ENCODE data around the gene MINDY4. TPM values are rescaled to one million over a fixed set of nuclear protein-coding genes. Genes with fewer than 3 reads are reported as not detected.

MINDY4 gene
- total RNA-seq, 3 donors from 2014 or later (not counting 1 experiment from before 2014, with no cell fraction given): 1.1 to 1.7 (median 1.1) TPM

DNA sequence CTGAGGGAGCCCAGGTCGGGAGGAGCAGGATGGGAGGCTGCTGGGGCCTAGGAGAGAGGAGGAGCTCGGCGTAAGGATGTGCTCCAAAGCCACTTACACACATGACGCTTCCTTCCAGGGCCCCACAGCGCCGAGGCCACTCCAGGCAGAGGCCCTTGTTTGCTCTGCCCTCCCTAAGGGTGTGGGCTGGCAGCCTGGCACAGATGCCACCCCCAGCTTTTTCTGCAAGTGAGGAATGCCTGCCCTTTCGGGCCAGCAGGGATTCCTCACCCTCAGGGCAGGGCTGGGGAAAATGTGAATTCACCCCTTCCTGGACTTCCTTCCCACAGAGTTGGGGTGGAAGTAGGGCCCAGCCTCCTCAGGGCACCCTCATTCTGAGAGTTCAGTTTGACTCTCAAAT, 134.8 kb downstream of the MINDY4 start:
- H3K4me3 ChIP-seq (ENCODE audit: low read length): no peak overlapping the region
- no peaks in the 10 kb centered on the region for H3K4me1 Mint-ChIP-seq
- no peak overlapping the region for H3K27ac Mint-ChIP-seq
- H3K27me3 Mint-ChIP-seq (ENCODE audit: low read depth in 2 of 2): peaks cover 0 to 5% of the 10 kb centered on the region in 2 donors
- no peaks in the 10 kb centered on the region for H3K36me3 Mint-ChIP-seq
- 84% methylated on average over 7 of the region's 7 CpGs for WGBS (ENCODE audit: insufficient coverage)
- ATAC-seq (no peak), DNase-seq (no peak)
- no peaks in the 10 kb centered on the region for H3K4me1 ChIP-seq (ENCODE audit: control insufficient read depth, insufficient read depth, low read length)
- TF ChIP-seq, protein P1, sequence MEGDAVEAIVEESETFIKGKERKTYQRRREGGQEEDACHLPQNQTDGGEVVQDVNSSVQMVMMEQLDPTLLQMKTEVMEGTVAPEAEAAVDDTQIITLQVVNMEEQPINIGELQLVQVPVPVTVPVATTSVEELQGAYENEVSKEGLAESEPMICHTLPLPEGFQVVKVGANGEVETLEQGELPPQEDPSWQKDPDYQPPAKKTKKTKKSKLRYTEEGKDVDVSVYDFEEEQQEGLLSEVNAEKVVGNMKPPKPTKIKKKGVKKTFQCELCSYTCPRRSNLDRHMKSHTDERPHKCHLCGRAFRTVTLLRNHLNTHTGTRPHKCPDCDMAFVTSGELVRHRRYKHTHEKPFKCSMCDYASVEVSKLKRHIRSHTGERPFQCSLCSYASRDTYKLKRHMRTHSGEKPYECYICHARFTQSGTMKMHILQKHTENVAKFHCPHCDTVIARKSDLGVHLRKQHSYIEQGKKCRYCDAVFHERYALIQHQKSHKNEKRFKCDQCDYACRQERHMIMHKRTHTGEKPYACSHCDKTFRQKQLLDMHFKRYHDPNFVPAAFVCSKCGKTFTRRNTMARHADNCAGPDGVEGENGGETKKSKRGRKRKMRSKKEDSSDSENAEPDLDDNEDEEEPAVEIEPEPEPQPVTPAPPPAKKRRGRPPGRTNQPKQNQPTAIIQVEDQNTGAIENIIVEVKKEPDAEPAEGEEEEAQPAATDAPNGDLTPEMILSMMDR (IDR thresholded peaks at IDR 0.05): no peak
- no peaks in the 10 kb centered on the region for H3K36me3 ChIP-seq (ENCODE audit: control insufficient read depth, insufficient read depth, low read length)
- intact Hi-C loops (cut with micrococcal nuclease): no loop called here
- H3K9me3 Mint-ChIP-seq: no peaks in the 10 kb centered on the region
- no peaks in the 10 kb centered on the region for H3K9me3 ChIP-seq (ENCODE audit: control insufficient read depth, insufficient read depth, low read length)
- no peaks in the 10 kb centered on the region for H3K27me3 ChIP-seq (ENCODE audit: control insufficient read depth, insufficient read depth, low read length)
- H3K4me3 Mint-ChIP-seq: no peak overlapping the region
- H3K27ac ChIP-seq (ENCODE audit: low read length): no peak overlapping the region

DNA sequence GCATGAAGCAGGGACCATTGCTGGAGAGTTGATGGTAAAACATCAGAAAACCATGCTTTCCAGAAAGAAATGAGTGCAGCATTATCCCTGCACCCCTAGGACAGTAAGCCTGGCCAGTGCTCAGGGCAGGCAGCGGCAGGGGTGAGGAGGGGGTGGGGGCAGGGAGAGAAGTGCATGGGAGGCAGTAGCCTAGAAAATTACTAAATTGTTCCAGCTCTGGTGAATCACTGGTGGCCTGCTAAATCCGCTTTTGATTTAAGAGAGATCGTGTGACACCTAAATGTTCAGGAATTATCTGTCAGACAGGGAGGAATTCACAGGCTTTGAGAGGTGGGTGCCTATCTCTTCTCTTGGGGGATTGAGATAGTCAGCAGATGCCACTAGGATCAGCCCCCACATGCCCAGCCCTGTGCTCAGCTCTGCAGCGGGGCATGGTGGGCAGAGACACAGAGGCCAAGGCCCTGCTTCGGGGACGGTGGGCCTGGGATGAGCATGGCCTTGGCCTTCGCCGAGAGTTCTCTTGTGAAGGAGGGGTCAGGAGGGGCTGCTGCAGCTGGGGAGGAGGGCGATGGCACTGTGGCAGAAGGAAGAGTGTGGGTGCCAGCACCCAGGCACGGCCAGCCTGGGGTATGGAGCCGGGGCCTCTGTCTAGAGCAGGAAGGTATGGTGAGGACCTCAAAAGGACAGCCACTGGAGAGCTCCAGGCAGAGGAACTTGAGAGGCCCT, 135.5 kb downstream of the MINDY4 start:
- no peak overlapping the region for H3K27ac ChIP-seq (ENCODE audit: low read length)
- intact Hi-C loops (cut with micrococcal nuclease): no loop called here
- H3K4me1 ChIP-seq (ENCODE audit: control insufficient read depth, insufficient read depth, low read length): no peaks in the 10 kb centered on the region
- no peaks in the 10 kb centered on the region for H3K27me3 ChIP-seq (ENCODE audit: control insufficient read depth, insufficient read depth, low read length)
- no peaks in the 10 kb centered on the region for H3K9me3 ChIP-seq (ENCODE audit: control insufficient read depth, insufficient read depth, low read length)
- H3K27ac Mint-ChIP-seq: no peak overlapping the region
- H3K27me3 Mint-ChIP-seq (ENCODE audit: low read depth in 2 of 2): peaks cover 0 to 5% of the 10 kb centered on the region in 2 donors
- H3K4me3 ChIP-seq (ENCODE audit: low read length): no peak overlapping the region
- no peak for DNase-seq
- H3K4me3 Mint-ChIP-seq: no peak overlapping the region
- WGBS (ENCODE audit: insufficient coverage): 90% methylated on average over 11 of the region's 11 CpGs
- H3K36me3 ChIP-seq (ENCODE audit: control insufficient read depth, insufficient read depth, low read length): no peaks in the 10 kb centered on the region
- no peaks in the 10 kb centered on the region for H3K4me1 Mint-ChIP-seq
- TF ChIP-seq, protein P1 (IDR thresholded peaks at IDR 0.05): no peak
- H3K9me3 Mint-ChIP-seq: no peaks in the 10 kb centered on the region
- H3K36me3 Mint-ChIP-seq: no peaks in the 10 kb centered on the region
- no peak for ATAC-seq

DNA sequence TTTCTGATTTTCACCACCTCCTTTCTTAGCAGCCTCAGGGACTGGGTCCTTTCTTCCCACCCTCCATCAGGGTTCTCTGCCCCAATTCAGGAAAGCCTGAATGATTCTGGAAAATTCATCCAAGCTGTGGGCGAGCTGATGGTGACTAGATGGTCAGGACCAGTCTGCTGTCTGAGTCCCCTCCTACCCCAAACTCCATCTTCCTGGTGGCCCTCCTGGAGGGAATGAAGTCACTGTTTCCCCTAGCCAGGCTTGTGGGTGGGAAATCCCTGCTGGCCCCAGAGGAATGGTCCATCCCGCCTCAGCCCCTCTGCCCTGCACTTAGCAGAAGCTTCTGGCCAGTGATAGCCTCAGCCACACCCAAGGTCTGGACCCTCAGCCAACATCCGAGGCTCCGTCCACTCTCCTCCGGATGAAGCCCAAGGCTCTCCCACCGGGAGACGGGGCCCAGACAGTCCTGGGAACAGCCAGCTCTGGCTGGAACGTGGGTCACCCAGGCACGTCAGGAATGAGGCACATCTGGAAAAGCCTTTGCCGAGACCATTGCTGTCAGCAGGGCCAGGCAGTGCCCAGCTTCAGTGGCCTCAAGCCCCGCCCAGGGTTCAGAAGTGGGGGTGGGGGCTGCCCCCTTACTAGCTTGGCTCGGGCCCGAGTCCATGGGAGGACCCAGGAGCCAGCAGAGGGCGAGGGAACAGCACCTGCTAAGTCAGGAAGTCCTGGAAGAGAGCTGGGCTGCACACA, 136.5 kb downstream of the MINDY4 start:
- Histone ChIP-seq H3K9me3 (ENCODE audit: control insufficient read depth, insufficient read depth, low read length) (no peaks in the 10 kb centered on the region), H3K36me3 (ENCODE audit: control insufficient read depth, insufficient read depth, low read length) (no peaks in the 10 kb centered on the region), H3K27me3 (ENCODE audit: control insufficient read depth, insufficient read depth, low read length) (no peaks in the 10 kb centered on the region), H3K4me1 (ENCODE audit: control insufficient read depth, insufficient read depth, low read length) (no peaks in the 10 kb centered on the region), H3K4me3 (ENCODE audit: low read length) (no peak overlapping the region), H3K27ac (ENCODE audit: low read length) (no peak overlapping the region)
- TF ChIP-seq, protein P1 (IDR thresholded peaks at IDR 0.05): no peak
- Mint-ChIP-seq H3K9me3 (no peaks in the 10 kb centered on the region), H3K4me1 (no peaks in the 10 kb centered on the region), H3K27me3 (ENCODE audit: low read depth in 2 of 2) (peaks cover 0 to 5% of the 10 kb centered on the region in 2 donors), H3K4me3 (no peak overlapping the region), H3K36me3 (no peaks in the 10 kb centered on the region), H3K27ac (no peak overlapping the region)
- no peak for ATAC-seq
- WGBS (ENCODE audit: insufficient coverage): 85% methylated on average over 13 of the region's 14 CpGs
- no peak for DNase-seq
- intact Hi-C loops (cut with micrococcal nuclease): no loop called here
